DMS 273 (cell line): ENCODE results near the gene PRKG1.
"Not testable (repeated sequence)": the region's sequence is repeated elsewhere in the genome, so short reads cannot be mapped to it uniquely, and the experiment has no call there.

ENCODE experiments used
- DNase-seq: peaks from one replicate; lab custom pipeline; 2025; ENCODE audit not compliant: unreplicated experiment; lab: John Stamatoyannopoulos, UW

Gene PRKG1

DNA sequence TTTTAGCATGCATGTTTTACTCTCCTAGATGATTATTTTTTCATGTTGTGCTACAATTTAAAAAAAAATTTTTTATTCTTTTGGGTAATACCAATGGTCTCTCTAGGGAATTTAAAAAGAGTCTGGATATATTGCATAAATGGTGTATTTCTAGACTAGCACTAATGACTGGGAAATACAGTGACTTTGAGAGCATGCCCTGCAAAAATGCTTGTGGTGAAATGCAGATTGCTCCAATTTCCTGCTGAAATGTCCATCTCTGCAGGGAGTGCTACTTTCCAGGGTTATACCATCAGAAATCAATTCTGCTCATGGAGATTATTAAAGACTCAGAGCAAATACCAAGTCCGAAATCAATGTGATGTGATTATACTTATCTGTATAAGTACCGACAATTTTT, 186.1 kb downstream of the PRKG1 start:
- DNase-seq = no peak

DNA sequence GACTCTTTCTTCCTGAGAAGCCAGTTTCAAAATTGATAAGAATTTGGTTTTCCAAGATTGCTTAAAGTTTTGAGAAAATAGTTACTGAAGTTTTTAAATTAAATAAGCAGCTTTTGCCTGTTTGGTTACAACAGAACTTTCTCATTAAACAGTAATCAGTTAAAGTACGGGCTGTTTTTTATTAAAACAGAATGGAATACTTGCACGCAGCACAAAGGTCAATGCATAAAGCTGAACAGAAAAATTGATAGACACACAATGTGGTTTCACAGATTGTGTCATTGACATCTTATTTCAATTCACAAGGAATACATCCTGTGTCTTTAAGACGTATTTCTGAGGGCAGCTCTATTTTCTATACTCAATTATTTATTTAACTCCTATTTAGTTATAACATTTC, 192.2 kb downstream of the PRKG1 start:
- DNase-seq = no peak

DNA sequence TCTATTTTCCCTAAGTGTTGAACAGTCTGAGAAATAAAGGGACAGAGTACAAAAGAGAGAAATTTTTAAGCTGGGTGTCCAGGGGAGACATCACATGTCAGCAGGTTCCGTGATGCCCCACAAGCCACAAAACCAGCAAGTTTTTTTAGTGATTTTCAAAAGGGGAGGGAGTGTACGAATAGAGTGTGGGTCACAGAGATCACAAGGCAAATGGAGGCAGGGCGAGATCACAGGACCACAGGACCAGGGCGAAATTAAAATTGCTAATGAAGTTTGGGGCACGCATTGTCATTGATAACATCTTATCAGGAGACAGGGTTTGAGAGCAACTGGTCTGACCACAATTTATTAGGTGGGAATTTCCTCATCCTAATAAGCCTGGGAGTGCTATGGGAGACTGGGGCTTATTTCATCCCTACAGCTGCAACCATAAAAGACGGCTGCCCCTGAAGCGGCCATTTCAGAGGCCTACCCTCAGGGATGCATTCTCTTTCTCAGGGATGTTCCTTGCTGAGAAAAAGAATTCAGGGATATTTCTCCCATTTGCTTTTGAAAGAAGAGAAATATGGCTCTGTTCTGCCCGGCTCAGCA, 193.8 kb downstream of the PRKG1 start:
- not testable (repeated sequence) for DNase-seq

DNA sequence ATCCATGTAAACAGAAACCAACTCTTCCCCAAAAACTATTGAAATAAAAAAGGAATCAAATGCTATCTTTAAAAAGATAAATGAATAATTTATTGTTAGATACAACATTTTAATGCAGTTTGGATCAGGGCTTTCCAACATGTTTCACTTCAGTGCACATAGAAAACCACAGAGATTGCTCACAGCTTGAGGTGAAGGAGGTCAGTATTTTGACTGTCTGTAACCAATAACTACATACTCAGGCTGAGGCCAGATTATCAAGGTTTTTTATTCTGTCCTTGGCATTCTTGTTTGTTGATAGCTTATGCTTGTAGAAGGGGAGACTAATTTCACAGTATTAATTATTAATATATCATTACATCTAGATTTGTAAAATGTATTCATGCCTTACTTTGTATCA, 195.5 kb downstream of the PRKG1 start:
- no peak for DNase-seq

DNA sequence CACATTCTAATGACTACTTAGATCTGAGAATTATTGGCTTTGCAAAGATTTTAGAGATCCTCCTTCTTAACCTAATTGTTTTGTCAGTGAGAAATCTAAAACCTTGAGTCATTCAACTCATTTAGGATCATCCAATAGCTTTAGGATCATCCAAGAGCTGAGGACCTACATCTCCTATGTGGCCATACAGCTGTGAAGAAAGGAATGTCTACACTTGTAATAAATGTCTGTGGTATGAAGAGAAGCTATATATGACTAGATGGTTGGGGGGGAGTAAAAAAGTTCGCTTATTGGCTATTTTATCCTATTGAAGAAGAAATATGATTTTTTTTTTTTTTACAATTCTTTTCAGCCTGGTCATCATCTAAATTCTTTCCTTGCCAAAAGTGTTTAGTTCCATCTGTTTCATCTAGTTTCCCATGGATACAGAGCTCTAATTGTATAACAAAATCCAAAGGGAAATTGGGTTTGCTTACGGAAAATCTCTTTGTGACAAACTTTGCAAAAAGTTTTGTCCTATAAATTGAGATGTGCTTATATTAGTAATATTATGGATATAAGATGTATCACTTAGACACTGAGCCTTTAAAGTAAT, 196.7 kb downstream of the PRKG1 start:
- DNase-seq = no peak

DNA sequence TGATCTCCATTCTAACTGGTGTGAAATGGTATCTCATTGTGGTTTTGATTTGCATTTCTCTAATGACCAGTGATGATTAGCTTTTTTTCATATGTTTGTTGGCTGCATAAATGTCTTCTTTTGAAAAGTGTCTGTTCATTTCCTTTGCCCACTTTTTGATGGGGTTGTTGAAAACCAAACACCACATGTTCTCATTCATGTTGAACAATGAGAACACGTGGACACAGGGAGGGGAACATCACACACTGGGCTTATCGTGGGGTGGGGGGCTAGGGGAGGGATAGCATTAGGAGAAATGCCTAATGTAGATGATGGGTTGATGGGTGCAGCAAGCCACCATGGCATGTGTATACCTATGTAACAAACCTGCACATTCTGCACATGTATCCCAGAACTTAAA, 197.8 kb downstream of the PRKG1 start:
- not testable (repeated sequence) for DNase-seq

DNA sequence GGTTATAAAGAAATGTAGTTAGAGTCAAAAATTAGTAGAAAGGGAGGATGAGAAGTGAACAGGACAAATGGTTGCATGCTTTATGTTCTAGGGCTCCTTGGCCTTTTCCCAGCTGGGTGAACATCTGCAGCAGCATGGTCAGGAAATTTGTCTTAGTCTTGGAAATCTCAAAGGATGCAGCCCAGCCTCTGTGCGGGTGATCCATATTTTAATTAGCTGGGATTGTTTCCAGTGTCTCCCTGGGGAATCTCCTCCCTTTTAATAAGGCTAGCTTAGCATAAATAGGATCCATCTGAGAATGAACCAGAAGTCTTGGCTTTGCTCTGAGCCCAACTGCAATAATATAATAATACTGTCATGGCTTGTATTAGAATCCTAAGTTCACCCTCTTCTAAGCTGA, 198.3 kb downstream of the PRKG1 start:
- DNase-seq = peak; percentile 41

DNA sequence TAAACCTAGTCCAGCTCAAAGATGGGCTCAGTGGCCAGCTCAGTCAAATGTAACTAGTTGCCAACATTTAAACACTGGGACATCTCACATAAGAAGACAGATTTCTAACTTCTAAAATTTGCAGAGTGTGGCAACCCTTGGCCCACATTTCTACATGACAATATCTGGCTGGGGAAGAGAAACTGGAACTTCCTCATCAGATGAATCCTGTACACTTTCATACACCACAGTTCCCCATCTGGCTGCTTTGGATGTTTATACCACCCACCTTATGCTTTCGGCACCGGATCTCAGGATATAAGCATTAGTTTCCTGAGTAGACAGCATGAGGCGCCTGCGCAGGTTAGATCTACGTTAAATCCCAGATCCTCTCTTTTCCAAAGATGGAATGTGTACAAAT, 199.3 kb downstream of the PRKG1 start:
- peak; percentile 51 for DNase-seq

DNA sequence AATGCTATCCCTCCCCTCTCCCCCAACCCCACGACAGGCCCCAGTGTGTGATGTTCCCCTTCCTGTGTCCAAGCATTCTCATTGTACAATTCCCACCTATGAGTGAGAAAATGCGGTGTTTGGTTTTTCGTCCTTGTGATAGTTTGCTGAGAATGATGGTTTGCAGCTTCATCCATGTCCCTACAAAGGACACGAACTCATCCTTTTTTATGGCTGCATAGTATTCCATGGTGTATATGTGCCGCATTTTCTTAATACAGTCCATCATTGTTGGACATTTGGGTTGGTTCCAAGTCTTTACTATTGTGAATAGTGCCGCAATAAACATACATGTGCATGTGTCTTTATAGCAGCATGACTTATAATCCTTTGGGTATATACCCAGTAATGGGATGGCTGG, 201.8 kb downstream of the PRKG1 start:
- not testable (repeated sequence) for DNase-seq

DNA sequence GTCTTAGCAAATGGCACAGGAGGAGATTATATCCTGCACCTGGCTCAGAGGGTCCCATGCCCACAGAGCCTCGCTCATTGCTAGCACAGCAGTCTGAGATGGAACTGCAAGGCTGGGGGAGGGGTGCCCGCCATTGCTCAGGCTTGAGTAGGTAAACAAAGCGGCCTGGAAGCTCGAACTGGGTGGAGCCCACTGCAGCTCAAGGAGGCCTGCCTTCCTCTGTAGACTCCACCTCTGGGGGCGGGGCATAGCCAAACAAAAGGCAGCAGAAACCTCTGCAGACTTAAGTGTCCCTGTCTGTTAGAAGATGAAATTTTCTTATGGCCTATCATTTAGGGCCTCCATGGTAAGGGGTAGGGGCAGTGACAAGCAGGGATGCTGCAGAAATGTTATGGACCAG, 207.1 kb downstream of the PRKG1 start:
- DNase-seq = not testable (repeated sequence)

DNA sequence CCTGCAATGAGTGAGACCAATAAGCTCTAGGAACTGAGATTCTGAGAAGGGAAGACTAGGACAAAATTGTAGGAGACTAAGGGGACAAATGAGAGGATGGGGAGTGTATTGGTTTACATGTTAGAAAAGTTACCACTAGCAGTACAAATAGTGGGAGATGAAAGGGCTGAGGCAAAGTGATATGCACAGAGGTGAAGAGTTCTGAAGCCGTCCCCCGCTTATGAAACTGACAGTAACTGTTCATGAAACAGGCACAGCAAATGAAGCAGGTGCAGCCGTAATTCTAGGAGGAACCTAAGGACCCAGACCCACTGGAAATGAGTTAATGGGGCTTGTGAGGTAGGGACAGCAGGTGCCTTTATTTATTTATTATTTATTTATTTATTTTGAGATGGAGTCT, 211.3 kb downstream of the PRKG1 start:
- DNase-seq = peak; percentile 28

DNA sequence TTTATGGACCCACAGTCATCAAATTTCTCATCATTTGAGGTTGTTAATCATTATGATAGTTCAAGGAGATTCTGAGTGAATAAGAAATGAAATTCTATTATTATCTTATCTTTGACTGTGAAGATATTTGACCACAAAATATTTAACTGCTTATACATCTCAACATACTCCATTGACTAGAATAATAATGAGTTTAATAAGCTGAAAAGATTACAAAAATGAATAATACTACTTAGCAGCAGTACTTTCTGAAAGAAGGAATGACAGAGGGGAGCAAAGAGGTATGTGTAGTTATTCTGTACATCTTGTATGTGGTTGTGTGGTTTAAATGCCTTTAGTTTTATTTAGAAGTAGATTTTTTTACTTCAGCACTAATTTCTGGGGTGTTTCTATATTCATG, 214.2 kb downstream of the PRKG1 start:
- DNase-seq = no peak

DNA sequence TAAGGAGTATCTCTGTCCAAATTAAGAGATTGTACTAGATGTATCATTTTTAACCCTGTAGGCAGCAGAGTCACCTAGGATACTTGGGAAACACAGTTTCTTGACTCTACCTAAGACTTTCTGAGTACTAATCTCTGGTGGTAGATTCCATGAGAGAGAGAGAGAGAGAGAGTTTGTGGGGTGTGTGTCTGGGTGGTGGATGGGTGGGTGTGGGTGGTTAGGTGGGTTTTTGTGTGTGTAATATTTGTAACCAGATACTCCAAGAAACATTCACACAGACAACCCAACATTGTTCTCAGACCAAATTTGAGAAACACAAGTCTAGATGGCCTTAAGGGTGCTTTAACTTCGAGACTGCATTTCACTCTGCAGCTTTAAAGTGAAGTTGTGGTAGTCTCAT, 215.2 kb downstream of the PRKG1 start:
- no peak for DNase-seq

DNA sequence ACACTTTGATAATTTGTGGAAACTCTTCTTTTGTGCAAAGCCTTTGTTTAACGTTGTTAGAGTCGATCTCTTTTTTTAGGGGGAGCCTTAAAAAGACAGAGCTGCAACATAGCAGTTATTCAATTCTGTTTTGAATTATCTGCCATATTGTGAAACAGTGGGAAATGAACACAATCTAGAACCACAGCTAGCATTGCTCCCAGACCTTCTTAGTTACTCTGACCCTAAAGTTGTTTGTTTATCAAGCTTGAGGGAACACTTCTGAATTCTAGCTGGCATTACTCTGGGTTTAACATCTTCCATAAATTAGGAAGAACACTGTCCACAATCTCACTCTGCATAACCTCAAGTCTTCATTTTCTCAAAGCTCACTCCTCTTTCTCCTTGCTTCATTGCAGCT, 217.7 kb downstream of the PRKG1 start:
- no peak for DNase-seq

DNA sequence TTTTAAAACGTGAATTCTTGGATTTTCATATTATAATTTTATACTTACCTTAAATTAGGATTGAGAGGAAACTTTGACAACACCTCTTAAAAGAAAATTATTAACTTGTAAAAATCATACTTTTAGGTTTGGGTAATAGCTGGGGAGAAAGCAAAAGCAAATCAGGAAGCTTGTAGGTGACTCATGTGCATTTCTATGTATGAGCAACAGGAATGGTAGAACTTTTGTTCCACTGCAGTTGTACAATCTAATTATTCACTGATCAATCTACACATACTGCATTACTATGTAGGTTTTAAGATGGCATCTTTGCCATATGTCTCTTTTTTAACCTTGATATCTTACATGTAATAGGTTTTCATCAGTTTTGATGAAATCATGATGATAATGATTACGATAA, 223.2 kb downstream of the PRKG1 start:
- no peak for DNase-seq

DNA sequence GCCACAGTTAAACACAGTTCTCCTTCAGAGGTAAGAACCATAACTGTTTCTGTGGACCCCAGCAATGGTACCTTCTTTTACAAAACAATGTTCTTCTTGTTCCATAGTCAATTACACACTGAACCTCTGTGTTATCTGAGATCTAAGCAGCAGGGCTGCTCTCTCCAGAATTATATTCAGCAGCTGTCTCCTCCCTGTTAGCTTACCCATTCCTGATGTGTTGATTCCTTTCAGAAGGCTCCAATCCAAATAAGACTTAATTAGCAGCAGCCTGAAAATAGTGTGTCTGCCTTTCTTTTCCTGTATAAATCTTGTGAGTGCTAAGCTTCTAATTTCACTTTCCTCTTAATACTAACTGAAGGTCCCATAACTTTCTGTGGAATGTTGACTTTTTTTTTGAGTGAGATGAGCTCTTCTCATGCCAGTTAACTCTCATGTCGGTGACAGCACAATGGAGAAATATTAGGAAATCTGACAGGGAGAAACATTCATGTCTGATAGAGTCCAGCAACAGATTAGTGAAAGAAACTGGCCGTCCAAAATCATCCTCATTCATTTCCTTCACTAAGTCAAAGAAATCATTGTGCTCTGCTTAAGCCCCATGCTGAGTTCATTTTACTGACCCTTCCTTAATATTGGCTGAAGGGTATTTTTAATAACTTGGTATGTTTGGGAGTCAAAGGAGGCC, 226.5 kb downstream of the PRKG1 start:
- peak; percentile 69 for DNase-seq

DNA sequence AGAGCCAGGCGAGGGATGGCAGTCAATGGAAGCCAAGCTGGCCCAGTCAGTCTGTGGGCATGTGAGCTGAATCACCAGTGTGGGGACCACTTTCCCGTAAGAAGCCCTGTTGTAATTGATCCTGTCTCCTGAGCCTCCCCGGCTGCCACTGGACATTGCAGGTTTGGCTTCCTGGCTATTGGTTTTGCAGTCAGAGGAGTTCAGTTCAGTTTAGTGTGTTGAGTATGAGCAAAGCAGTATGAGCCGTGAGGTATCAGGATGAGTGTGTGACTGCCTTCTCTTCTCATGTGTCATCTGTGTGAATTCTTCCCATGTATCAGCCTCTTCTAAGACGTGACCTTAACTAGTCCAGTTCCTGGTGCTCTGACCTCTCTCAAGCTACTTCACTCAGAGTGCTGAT, 227.4 kb downstream of the PRKG1 start:
- DNase-seq = no peak

DNA sequence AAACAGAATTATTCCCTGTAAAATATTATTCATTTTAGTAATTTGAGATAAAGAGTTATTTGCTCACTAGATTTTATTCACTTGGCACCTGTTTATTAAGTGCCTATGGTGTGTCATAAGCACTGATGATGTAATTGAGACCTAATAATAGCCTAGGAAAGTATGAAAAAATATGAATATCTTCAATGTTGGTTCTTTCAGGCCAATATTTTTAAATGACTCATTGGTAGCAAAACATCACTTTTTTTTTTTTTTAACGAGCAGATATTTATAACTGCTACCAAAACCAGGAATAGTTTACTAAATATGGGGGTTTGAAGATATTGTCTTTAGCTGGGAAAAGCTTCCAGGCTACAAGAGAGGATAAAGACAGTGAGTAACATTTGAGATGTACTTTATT, 228.0 kb downstream of the PRKG1 start:
- DNase-seq = no peak

DNA sequence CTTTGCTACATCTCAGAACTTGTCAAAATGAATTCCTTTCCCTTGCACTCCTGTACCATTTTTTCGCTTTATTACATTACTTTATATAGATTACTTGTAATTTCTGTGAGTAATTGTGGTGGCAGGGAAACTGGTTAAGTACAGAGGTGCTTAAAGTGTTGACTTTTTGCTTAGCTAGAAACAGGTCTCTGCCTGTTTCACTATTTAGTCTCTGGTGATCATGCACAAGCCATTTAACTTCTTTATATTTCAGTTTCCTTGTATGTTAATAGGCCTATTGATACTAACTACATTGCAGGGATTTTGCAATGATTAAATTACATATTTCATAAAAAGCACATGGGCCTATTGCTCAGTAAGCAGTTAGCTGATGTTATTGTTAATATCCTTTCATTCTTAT, 233.8 kb downstream of the PRKG1 start:
- no peak for DNase-seq

DNA sequence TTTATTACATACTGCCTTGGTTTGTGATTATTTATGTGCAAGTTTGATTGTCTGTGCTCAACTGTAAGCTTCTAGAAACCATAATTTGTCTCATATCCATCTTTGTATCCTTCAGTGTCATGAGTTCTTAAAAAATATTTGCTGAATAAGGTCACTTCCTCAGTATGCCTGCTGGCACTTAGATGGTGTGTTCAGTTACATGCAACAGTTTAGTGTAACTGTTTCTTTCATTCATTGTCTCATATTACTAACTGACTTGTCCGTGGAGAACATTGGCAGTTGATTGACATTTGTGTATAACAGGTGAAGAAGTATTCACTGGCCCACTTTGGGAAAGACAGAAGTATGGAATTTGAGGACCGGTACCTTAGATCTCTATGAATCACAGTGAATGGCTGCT, 236.9 kb downstream of the PRKG1 start:
- no peak for DNase-seq

DNA sequence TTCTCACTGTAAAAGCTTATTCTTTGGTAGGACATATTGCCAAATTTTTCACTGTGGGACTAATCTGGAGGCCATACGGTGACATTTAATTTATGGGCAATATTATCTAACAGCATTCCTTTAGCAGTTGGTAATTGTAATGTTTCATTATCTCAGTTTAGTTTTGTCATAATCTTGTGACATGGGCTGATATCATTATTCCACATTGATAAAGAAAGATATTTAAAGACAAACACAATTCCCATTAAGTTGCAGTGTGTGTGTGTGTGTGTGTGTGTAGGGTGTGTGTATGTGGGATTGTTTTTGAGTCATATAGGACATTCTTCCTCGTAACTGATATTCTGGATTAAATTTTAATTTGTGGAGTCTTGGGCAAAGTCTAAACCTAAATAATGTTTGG, 238.5 kb downstream of the PRKG1 start:
- no peak for DNase-seq

DNA sequence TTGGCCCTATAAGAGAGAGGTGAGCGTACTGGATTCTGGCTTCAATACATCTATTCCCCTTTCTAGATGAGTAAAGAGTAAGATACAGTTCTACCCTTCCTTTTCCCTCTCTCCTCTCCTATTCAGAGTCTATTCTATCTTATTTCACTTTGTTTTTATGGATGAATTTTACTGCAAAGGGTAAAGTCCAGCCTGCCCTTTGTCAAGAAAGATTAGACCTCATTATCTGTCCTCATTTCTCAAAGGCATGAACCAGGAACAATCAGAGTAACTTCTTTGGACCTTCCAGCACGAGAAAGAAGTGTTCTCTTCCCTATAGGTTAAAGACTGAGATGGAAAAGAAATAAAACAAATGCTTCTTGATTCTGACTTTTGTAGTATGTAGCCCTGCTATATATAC, 239.0 kb downstream of the PRKG1 start:
- DNase-seq = no peak
